ENCODE results near the gene CACNA1I.

CACNA1I gene

DNA sequence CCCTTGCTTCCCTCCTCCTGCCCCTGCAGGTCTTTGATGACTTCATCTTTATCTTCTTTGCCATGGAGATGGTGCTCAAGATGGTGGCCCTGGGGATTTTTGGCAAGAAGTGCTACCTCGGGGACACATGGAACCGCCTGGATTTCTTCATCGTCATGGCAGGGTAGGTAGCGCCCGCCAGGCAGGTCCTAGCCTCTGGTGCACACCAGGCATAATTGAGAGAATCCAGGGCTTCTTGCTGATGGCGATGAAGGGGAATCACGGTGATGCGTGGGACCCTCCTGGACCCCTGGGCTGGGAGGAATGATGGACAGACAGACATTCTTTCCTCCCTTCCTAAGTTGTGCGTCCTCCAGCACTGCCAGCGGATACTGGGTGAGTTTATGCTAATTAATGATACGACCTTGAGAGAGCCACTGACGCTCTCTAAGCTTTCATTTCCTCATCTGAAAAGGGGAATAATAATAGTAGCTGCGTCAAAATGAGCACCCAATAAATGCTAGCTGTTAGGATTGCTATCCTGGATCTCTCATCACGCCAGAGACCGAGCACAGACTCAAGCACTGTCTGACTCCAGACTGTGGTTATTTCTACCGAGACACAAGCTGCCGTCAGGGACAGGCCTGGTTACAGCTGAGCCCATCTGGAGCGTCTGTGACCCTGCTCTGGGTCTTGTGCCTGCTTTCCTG lies 30.1 kb downstream of the CACNA1I start:
- Mint-ChIP-seq H3K27ac (no peak overlapping the region), H3K9me3 (peaks cover 23% of the 10 kb centered on the region), H3K36me3 (ENCODE audit: low read depth) (peaks cover 19% of the 10 kb centered on the region), H3K4me3 (no peak overlapping the region), H3K27me3 (ENCODE audit: low read depth, poor library complexity) (peaks cover 50% of the 10 kb centered on the region), H3K4me1 (peaks cover 20% of the 10 kb centered on the region)
- DNase-seq, result no peak
- TF ChIP-seq, protein P1, sequence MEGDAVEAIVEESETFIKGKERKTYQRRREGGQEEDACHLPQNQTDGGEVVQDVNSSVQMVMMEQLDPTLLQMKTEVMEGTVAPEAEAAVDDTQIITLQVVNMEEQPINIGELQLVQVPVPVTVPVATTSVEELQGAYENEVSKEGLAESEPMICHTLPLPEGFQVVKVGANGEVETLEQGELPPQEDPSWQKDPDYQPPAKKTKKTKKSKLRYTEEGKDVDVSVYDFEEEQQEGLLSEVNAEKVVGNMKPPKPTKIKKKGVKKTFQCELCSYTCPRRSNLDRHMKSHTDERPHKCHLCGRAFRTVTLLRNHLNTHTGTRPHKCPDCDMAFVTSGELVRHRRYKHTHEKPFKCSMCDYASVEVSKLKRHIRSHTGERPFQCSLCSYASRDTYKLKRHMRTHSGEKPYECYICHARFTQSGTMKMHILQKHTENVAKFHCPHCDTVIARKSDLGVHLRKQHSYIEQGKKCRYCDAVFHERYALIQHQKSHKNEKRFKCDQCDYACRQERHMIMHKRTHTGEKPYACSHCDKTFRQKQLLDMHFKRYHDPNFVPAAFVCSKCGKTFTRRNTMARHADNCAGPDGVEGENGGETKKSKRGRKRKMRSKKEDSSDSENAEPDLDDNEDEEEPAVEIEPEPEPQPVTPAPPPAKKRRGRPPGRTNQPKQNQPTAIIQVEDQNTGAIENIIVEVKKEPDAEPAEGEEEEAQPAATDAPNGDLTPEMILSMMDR (IDR thresholded peaks at IDR 0.05), result no peak

DNA sequence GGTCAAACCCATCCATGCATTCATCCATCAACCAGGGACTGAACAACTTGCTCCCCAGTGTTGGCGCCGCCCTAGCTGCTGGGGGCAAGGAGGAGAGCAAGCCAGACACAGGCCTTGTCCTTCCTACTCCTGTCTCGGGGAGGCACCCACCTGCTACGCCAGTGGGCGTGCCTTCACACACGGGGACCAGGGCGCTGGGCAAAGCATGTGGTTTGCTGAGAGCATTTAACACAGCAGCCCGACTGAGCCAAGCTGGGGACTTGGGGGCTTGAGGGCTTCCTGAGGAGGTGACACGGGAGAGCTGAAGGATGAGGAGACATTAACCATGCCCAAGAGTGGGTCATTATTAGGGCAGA lies 30.6 kb downstream of the CACNA1I start:
- TF ChIP-seq, protein P1 (IDR thresholded peaks at IDR 0.05), result no peak
- Mint-ChIP-seq H3K27ac (no peak overlapping the region), H3K4me1 (peaks cover 17% of the 10 kb centered on the region), H3K9me3 (peaks cover 23% of the 10 kb centered on the region), H3K36me3 (ENCODE audit: low read depth) (peaks cover 19% of the 10 kb centered on the region), H3K27me3 (ENCODE audit: low read depth, poor library complexity) (peaks cover 47% of the 10 kb centered on the region), H3K4me3 (no peak overlapping the region)
- no peak for DNase-seq

DNA sequence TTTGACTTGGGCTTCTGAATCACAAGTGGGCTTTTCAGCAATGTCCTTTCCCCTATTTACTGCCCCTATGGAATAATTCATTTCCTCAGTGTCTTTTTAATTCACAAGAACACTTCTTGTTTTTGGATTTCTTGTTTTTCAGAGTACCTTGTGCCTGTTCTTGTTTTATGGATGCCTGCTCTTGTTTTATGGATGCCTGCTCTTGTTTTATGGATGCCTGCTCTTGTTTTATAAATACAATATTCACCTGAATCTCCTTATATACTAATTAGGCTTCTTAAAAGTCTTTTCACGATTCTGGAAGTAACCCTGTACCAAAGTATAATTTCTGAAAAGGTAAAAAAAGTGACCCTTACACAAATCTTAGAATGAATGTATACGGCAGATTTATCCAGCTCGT lies 32.8 kb downstream of the CACNA1I start:
- DNase-seq, result no peak
- peaks cover 19% of the 10 kb centered on the region for H3K36me3 Mint-ChIP-seq (ENCODE audit: low read depth)
- TF ChIP-seq, protein P1 (IDR thresholded peaks at IDR 0.05), result no peak
- peaks cover 23% of the 10 kb centered on the region for H3K9me3 Mint-ChIP-seq
- H3K27me3 Mint-ChIP-seq (ENCODE audit: low read depth, poor library complexity), result peaks cover 27% of the 10 kb centered on the region
- peaks cover 14% of the 10 kb centered on the region for H3K4me1 Mint-ChIP-seq
- H3K4me3 Mint-ChIP-seq, result no peak overlapping the region
- H3K27ac Mint-ChIP-seq, result no peak overlapping the region

DNA sequence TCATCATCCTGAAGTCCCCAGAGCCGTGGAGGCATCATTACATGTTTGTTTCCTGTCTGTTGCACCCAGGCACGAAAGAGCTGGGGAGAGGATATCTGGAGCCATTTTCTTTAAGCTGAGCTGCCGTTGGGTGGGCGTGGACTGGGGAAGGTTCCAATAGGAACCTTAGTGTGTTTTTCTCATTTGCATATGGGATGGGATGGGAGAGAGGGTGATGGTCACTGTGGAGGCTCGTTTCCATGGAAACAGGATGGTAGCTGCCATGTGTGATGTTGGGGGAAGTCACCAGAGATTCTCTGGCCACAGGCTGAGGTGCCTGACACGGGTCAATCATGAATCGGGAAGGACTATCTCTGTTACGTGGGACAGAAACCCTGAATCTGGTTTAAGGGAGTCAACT lies 39.7 kb downstream of the CACNA1I start:
- no peaks in the 10 kb centered on the region for H3K27me3 Mint-ChIP-seq (ENCODE audit: low read depth, poor library complexity)
- H3K36me3 Mint-ChIP-seq (ENCODE audit: low read depth), result peaks cover 13% of the 10 kb centered on the region
- peaks cover 27% of the 10 kb centered on the region for H3K4me1 Mint-ChIP-seq
- no peak overlapping the region for H3K27ac Mint-ChIP-seq
- no peak for DNase-seq
- H3K4me3 Mint-ChIP-seq, result no peak overlapping the region
- peaks cover 16% of the 10 kb centered on the region for H3K9me3 Mint-ChIP-seq
- TF ChIP-seq, protein P1 (IDR thresholded peaks at IDR 0.05), result no peak

DNA sequence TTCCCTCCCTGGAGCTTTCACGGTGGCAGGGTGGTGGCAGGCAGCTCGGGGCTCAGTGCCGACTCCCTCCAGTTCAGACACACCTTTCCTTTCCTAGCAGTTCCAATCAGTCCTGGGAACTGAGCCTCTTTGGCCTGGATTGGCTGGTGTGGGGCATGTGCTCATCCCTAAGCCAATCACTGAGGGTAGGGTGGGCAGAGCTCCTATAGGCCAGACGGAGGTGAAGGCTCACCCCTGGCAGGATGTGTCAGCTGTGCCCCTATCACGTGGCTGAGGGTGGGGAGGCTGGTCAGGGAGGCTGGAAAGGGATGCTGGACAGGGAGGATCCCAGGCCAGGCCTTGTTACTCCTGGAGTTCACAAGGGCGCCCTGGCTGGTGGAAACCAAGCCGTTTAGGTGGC lies 40.2 kb downstream of the CACNA1I start:
- no peak for DNase-seq
- Mint-ChIP-seq H3K9me3 (peaks cover 16% of the 10 kb centered on the region), H3K27me3 (ENCODE audit: low read depth, poor library complexity) (no peaks in the 10 kb centered on the region), H3K4me1 (peaks cover 33% of the 10 kb centered on the region), H3K27ac (no peak overlapping the region), H3K36me3 (ENCODE audit: low read depth) (peaks cover 13% of the 10 kb centered on the region), H3K4me3 (no peak overlapping the region)
- TF ChIP-seq, protein P1 (IDR thresholded peaks at IDR 0.05), result no peak

DNA sequence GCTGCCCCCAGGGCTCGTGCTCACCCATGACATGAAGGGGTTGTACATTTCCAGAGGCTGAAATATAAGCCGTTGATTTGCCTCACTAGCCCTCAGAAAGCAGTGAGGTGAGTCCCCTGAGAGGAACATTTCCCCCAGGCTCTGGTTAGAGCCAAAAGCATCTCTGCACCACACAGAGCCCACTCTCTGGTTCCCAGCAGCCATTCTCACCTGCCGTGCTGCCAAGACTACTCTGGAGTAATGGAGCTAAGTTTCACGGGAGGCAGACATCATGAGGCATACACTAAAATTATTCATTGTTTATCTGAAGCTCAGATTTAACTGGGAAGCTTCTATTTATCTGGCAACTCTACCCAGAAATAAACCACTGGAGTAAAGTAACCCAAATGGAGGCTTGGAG lies 40.8 kb downstream of the CACNA1I start:
- Mint-ChIP-seq H3K27me3 (ENCODE audit: low read depth, poor library complexity) (no peaks in the 10 kb centered on the region), H3K27ac (no peak overlapping the region), H3K4me1 (peaks cover 34% of the 10 kb centered on the region), H3K4me3 (no peak overlapping the region), H3K36me3 (ENCODE audit: low read depth) (peaks cover 13% of the 10 kb centered on the region), H3K9me3 (peaks cover 16% of the 10 kb centered on the region)
- TF ChIP-seq, protein P1 (IDR thresholded peaks at IDR 0.05), result no peak
- DNase-seq, result no peak
